D341Med (cell line): Measurements from ENCODE around the gene CD177.
"Not testable (repeated sequence)": the region's sequence is repeated elsewhere in the genome, so short reads cannot be mapped to it uniquely, and the experiment has no call there.

ENCODE experiments used
- DNase-seq: peaks from one replicate; pipeline ENCODE4 v3.0.0; 2012; ENCODE audit warnings: low spot score

The CD177 gene

GRCh38 chr19:43380771-43381386 is 27.4 kb downstream of the CD177 start:
- no peak for DNase-seq

GRCh38 chr19:43382586-43383216 is 29.2 kb downstream of the CD177 start:
- DNase-seq: not testable (repeated sequence)

- DNase-seq: not testable (repeated sequence)
These were observed 29.8 kb downstream of the CD177 start for GRCh38 chr19:43383254-43383653.

GRCh38 chr19:43383759-43384158 is 30.3 kb downstream of the CD177 start:
- not testable (repeated sequence) for DNase-seq

GRCh38 chr19:43390903-43391551 is 37.5 kb downstream of the CD177 start:
- DNase-seq: not testable (repeated sequence)

GRCh38 chr19:43391552-43391935 is 38.1 kb downstream of the CD177 start:
- not testable (repeated sequence) for DNase-seq

GRCh38 chr19:43393501-43393900 is 40.0 kb downstream of the CD177 start:
- not testable (repeated sequence) for DNase-seq

- no peak for DNase-seq
These were observed 42.1 kb downstream of the CD177 start for GRCh38 chr19:43395561-43395960.

- no peak for DNase-seq
These were observed 52.8 kb downstream of the CD177 start for GRCh38 chr19:43406297-43406696.

GRCh38 chr19:43407416-43408005 is 54.0 kb downstream of the CD177 start:
- DNase-seq: no peak

GRCh38 chr19:43408043-43408442 is 54.6 kb downstream of the CD177 start:
- DNase-seq: no peak

- no peak for DNase-seq
These were observed 55.9 kb downstream of the CD177 start for GRCh38 chr19:43409415-43409814.

- no peak for DNase-seq
These were observed 59.0 kb downstream of the CD177 start for GRCh38 chr19:43412441-43412840.
